Esophagus squamous epithelium (tissue), 5 donors: ENCODE results near the gene RAB6B. TPM values are rescaled to one million over a fixed set of nuclear protein-coding genes. Genes with fewer than 3 reads are reported as not detected.

Experiments
- DNase-seq: peaks from one replicate; lab custom pipeline; 2025; lab: John Stamatoyannopoulos, UW
- H3K27ac ChIP-seq, 4 donors: fragments of 200-600 bp; sonication (generic); one replicate each; pipeline ENCODE4 v1.5.1; 2016 to 2019; ENCODE audit warnings: mild to moderate bottlenecking in 1 of 4
- H3K27me3 ChIP-seq, 4 donors: fragments of 200-600 bp; sonication (generic); 1 replicate in 3 of 4; 2 replicates in 1 of 4; pipeline versions ENCODE4 v1.5.1 to v1.6.0; 2017 to 2021; ENCODE audit warnings: antibody characterized with exemption in 1 of 4
- H3K36me3 ChIP-seq, 3 donors: fragments of 200-600 bp; sonication (generic); one replicate each; pipeline ENCODE4 v1.5.1; 2016 to 2019
- H3K4me1 ChIP-seq, 3 donors: fragments of 200-600 bp; sonication (generic); one replicate each; pipeline ENCODE4 v1.5.1; 2017 to 2019
- H3K4me3 ChIP-seq, 4 donors: fragments of 200-600 bp; sonication (generic); 1 replicate in 3 of 4; 2 replicates in 1 of 4; pipeline ENCODE4 v1.5.1; 2016 to 2019; ENCODE audit warnings: mild to moderate bottlenecking in 2 of 4, moderate library complexity in 1 of 4
- H3K9me3 ChIP-seq, 3 donors: fragments of 200-600 bp; sonication (generic); one replicate each; pipeline ENCODE4 v1.5.1; 2016 to 2019
- CTCF ChIP-seq, 6 experiments: fragments of 450-650 bp in 4 of 6; fragments of 200-600 bp in 2 of 6; sonication (generic) in 2 of 6; IDR thresholded peaks; one replicate each; pipeline ENCODE4 v1.5.1; 2016 to 2019; ENCODE audit warnings: antibody characterized with exemption in 6 of 6, mild to moderate bottlenecking in 4 of 6, moderate library complexity in 4 of 6
- POLR2A ChIP-seq, 4 donors: fragments of 450-650 bp; IDR thresholded peaks; one replicate each; pipeline ENCODE4 v1.6.1; 2017; ENCODE audit warnings: antibody characterized with exemption in 4 of 4, mild to moderate bottlenecking in 4 of 4, moderate library complexity in 3 of 4
- WGBS, 2 donors: methylation state at CpG; one replicate each; pipeline ENCODE4 v1.1.5; 2018; 5-methylcytosine and 5-hydroxymethylcytosine counted together
- intact Hi-C: fragments of 100-400 bp; cut with DNase I; formaldehyde crosslinking; loops from one replicate; pipeline ENCODE4 v1.15.0; 2022
- total RNA-seq, 4 donors: library from RNA; depleted of rRNA; stranded (reverse); fragments of >200 nt; gene quantifications; one replicate each; pipeline ENCODE4 v1.1.0, GENCODE V29; 2016
- donor health status: DM: yes; HTN: yes; CAD: no.

RAB6B gene
- total RNA-seq, 4 donors from 2014 or later = 0.09 to 1.7 (median 0.68) TPM

DNA sequence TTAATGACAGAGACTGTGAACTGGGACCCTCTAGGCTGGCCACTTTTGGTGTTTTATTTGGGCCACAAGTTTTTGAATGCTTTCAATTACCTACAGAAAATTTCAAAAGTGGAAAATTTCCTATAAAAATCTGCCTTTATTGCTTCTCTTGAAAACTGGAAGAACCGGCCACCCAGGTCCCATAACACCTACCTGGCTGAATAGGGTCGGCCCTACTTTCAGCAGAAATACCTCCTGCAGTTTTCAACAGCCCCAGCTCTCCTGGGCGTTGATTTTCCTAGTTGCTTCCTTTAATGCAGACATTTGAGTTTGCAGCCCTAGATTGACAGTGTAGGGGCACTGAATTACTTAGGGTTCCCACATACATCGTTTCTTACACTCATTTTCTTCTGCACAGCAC is 90.8 kb downstream of the RAB6B start:
- DNase-seq = no peak
- H3K27ac ChIP-seq = peak overlapping the region in 2 of 4 donors; percentile 78 to 87
- peak overlapping the region; percentile 86 to 99 (median 90) for H3K4me3 ChIP-seq
- peaks cover 10 to 30% (median 16%) of the 10 kb centered on the region in 3 donors for H3K4me1 ChIP-seq
- H3K9me3 ChIP-seq = no peaks in the 10 kb centered on the region
- H3K36me3 ChIP-seq = peaks cover 0 to 26% (median 0%) of the 10 kb centered on the region in 3 donors
- intact Hi-C loops = no loop called here
- 48 to 67% methylated on average over 4 of the region's 4 CpGs for WGBS, 2 donors
- TF ChIP-seq POLR2A (IDR thresholded peaks at IDR 0.05) = no peak
- TF ChIP-seq CTCF (IDR thresholded peaks at IDR 0.05) = no peak
- H3K27me3 ChIP-seq = no peaks in the 10 kb centered on the region

GRCh38 chr3:133803469-133803868 is 92.2 kb downstream of the RAB6B start:
- WGBS, 2 donors = 90 to 97% methylated on average over 4 to 5 of the region's 5 CpGs
- Histone ChIP-seq H3K27ac (no peak overlapping the region), H3K4me3 (no peak overlapping the region), H3K36me3 (peaks cover 0 to 12% (median 0%) of the 10 kb centered on the region in 3 donors), H3K4me1 (peaks cover 10 to 37% (median 16%) of the 10 kb centered on the region in 3 donors), H3K9me3 (no peaks in the 10 kb centered on the region), H3K27me3 (no peaks in the 10 kb centered on the region)
- no peak for DNase-seq
- no peak for TF ChIP-seq CTCF (IDR thresholded peaks at IDR 0.05)
- no peak for TF ChIP-seq POLR2A (IDR thresholded peaks at IDR 0.05)
- intact Hi-C loops = no loop called here

- intact Hi-C loops = no loop called here
- TF ChIP-seq CTCF (IDR thresholded peaks at IDR 0.05) (no peak), POLR2A (IDR thresholded peaks at IDR 0.05) (no peak)
Observed at GRCh38 chr3:133799794-133800585, 95.7 kb downstream of the RAB6B start.

GRCh38 chr3:133797396-133798105 is 98.1 kb downstream of the RAB6B start:
- Histone ChIP-seq H3K36me3 (no peaks in the 10 kb centered on the region), H3K4me1 (peaks cover 0 to 19% (median 2%) of the 10 kb centered on the region in 3 donors), H3K9me3 (peaks cover 0 to 8% (median 3%) of the 10 kb centered on the region in 3 donors), H3K27me3 (peaks cover 0 to 3% (median 0%) of the 10 kb centered on the region in 4 donors), H3K27ac (no peak overlapping the region), H3K4me3 (no peak overlapping the region)
- no peak for DNase-seq
- WGBS, 2 donors = 44 to 48% methylated on average over 3 of the region's 3 CpGs
- TF ChIP-seq CTCF (IDR thresholded peaks at IDR 0.05) (no peak), POLR2A (IDR thresholded peaks at IDR 0.05) (no peak)
- intact Hi-C loops = no loop called here

More at GRCh38 chr3:133799794-133800585, 95.7 kb downstream of the RAB6B start:
- H3K27ac ChIP-seq = peak overlapping the region in 1 of 4 donors; percentile 54
- H3K27me3 ChIP-seq = peaks cover 0 to 3% (median 0%) of the 10 kb centered on the region in 4 donors
- WGBS, 2 donors = 34 to 48% methylated on average over 6 of the region's 7 CpGs
- H3K4me3 ChIP-seq = no peak overlapping the region
- no peaks in the 10 kb centered on the region for H3K9me3 ChIP-seq
- DNase-seq = no peak
- no peaks in the 10 kb centered on the region for H3K36me3 ChIP-seq
- peaks cover under 1 to 23% (median 5%) of the 10 kb centered on the region in 3 donors for H3K4me1 ChIP-seq
